Choroid plexus epithelial cell (primary cell): ENCODE data around the gene TCF15.

Source experiments
- DNase-seq: peaks from one replicate; pipeline ENCODE4 v3.0.0-alpha.2; 2010; ENCODE audit warnings: low read depth
- H3K4me3 ChIP-seq: 2 replicates; pipeline ENCODE4 v1.5.1; 2011; ENCODE audit warnings: low read depth, mild to moderate bottlenecking, control low read depth, low read length, moderate library complexity
- TF ChIP-seq, protein P1 (sequence below): conservative IDR thresholded peaks from 2 replicates; pipeline ENCODE4 v1.5.1; 2011; ENCODE audit warnings: low read depth, mild to moderate bottlenecking, control low read depth, inconsistent platforms, low read length, moderate library complexity

TCF15 gene

DNA sequence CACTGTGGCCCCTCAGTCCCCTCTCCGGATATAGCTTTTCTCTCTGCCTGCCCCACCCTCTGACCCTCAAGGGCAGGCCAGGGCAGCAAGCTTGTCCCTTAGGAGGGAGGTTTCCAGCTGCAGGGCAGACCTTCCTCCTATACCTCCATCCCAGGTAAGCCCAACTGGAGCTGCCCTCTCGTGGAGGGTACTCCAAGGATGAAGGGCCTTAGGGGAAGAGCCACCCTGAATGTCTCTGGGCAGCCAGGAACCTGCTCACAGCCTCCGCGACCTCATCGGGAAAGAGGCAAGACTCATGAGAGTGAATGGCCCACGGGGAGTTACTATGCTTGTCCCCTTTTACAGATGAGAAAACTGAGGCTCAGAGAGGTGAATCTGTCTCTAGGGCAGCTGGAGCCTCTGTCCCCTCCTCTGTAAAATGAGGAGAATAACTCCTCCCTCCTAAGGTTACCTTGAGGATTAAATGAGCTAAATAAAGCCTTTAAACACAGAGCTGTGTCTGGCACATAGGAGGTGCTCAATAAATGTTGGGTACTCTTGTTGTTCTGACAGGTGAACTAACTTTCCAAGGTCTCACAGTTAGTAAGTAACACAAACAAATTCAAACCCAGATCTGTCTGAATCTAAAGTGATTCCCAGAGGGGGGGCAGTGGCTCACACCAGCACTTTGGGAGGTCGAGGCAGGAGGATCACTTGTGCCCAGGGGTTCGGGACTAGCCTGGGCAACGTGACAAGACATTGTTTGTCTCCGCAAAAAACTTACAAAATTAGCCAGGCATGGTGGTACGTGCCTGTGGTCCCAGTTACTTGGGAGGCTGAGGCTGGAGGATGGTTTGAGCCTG lies 30.8 kb upstream of the TCF15 start:
- H3K4me3 ChIP-seq, result no peak overlapping the region
- TF ChIP-seq, protein P1, sequence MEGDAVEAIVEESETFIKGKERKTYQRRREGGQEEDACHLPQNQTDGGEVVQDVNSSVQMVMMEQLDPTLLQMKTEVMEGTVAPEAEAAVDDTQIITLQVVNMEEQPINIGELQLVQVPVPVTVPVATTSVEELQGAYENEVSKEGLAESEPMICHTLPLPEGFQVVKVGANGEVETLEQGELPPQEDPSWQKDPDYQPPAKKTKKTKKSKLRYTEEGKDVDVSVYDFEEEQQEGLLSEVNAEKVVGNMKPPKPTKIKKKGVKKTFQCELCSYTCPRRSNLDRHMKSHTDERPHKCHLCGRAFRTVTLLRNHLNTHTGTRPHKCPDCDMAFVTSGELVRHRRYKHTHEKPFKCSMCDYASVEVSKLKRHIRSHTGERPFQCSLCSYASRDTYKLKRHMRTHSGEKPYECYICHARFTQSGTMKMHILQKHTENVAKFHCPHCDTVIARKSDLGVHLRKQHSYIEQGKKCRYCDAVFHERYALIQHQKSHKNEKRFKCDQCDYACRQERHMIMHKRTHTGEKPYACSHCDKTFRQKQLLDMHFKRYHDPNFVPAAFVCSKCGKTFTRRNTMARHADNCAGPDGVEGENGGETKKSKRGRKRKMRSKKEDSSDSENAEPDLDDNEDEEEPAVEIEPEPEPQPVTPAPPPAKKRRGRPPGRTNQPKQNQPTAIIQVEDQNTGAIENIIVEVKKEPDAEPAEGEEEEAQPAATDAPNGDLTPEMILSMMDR, result no peak
- no peak for DNase-seq

DNA sequence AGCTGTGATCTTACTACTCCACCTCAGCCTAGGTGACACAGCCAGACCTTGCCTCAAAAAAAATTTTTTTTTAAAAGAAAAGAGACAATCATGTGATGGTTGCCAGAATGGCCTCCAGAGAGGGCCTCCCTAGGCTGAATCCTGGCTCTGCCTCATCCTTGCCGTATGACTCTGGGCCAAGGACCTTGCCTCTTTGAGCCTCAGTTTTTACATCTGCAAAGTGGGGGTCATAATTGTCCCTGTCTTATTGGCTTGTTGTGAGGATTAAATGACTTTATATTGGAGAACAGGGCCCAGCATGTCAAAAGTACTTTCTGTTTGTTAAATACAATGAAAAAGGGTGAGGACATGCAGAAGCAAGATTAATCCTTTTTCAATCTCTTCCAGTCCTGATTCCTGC lies 28.5 kb upstream of the TCF15 start:
- no peak overlapping the region for H3K4me3 ChIP-seq
- TF ChIP-seq, protein P1, result no peak
- DNase-seq, result no peak

DNA sequence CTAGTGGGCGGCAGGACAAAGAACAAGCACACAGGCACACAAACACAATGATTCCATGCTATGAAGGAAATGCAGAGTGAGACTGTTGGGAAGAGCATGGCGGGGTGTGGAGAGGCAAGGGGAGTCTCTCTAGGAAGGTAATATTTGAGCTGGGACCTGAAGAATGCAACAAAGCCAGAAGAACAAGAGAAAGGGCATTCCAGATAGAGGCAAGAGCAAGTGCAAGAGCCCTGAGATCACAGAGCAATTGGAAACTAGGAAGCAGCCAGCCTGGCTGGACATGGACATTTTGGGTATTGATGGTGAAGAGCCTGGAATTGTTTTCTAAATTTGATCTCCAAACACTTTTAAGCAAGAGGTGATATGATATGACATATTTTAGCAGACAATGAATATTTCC lies 27.4 kb upstream of the TCF15 start:
- H3K4me3 ChIP-seq, result no peak overlapping the region
- TF ChIP-seq, protein P1, result no peak
- no peak for DNase-seq

DNA sequence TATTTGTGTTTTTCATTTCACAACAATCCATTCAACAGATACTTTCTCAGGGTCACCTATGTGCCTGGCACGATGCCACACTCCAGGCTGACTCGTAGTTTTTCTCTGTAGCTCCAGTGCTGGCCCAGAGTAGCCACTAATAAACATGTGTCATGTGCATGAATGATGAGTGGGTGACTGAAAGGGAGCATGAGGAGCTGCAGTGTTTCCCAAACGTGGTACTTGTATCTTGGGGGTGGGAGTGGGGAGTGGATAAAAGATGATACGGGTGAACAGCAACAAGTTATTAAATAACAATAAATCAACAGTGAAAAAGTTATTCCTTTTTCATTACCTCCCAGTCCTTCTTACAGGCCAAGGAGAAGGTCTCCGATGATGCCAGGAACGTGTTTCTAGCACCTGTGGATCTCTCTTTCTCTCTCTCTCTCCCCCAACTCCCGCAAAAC lies 25.8 kb upstream of the TCF15 start:
- H3K4me3 ChIP-seq, result no peak overlapping the region
- no peak for DNase-seq
- TF ChIP-seq, protein P1, result no peak

DNA sequence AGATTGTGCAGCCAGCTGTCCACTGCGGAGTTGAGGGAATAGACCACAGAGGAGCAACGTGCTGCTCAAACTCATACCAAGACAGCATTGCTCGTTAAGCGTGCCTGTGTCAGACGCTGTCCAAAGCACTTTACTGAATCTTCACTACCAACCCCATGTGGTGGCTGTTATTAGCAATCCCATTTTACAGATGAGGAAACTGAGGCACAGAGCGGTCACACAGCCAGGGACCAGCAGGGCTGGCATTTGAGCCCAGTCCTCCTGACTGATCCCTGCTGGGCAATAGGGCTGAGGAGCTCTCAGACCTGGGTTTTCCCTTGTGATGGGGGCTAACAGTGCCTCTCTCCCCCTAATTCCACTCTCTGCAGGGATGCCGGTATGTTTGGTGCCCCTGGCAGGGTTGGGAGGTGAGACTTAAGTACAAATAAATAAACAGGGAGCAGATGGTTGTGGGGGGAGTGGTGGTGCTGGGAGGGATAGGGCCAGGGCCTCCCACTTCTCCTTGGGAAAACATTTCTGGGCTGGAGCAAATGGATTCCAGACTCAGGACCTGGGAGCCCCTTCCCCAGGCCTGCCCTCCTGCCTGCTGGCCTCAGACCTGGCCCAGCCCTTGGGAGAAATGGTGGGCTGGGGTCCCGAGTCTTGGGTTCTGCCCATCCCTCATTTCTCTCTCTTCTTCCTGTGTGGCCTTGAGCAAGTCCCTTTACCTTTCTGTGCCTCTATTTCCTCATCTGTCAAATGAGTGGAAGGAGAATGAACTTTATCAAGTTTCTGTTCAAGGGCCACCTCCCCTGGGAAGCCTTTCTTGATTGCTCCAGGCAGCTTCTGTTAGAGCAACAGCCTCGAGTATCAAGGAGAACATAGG lies 25.2 kb upstream of the TCF15 start:
- TF ChIP-seq, protein P1, result no peak
- no peak overlapping the region for H3K4me3 ChIP-seq
- DNase-seq, result no peak

DNA sequence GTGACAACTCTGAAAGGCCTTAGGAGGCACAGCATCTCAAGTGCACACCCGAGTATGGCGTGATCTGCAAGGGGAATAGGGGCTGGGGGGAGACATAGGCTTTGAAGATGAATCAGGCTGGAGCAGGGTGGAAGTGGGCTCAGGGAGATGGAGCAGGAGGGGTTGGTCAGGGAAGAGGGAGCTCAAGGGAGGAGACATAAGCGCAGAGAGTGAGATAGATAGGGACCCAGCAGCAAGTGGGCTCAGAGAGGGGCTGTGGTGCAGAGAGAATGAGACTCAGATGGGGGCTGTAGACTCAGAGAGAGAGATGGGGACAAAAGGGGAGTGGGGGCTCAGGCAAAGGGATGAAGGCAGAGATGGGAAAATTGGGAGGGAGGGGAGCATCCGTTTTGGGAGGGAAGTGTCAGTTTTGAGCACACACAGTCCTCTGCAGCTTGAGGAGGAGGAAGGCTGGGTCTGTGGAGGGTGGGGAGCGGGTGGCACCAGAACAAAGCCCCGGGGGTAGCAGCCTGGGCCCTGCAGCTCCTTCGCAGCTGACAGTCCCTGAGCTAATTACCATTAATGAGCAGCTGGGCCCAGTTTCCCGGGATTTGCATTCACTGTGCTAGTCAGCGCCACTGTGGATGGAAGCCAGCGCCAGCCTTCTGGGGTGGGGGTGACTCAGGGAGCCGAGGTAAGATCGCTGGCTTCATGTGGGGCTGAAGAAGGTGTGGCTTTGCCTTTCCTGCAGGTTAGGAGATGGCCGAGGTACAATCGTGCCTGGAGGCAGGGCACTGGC lies 24.2 kb upstream of the TCF15 start:
- TF ChIP-seq, protein P1, result no peak
- no peak overlapping the region for H3K4me3 ChIP-seq

More for the DNA sequence above, 24.2 kb upstream of the TCF15 start:
- DNase-seq, result no peak
